Hepatocyte (in vitro differentiated cells): Measurements from ENCODE around the gene PRKAG2. TPM values are rescaled to one million over a fixed set of nuclear protein-coding genes. Genes with fewer than 3 reads are reported as not detected.

Source experiments
- DNase-seq: peaks from one replicate; pipeline ENCODE4 v3.0.0-alpha.2; 2016; ENCODE audit warnings: low spot score
- H2AFZ ChIP-seq: fragments of 200-600 bp; sonication (generic); 2 replicates; pipeline ENCODE4 v1.6.0; 2016; ENCODE audit warnings: antibody characterized with exemption, mild to moderate bottlenecking
- H3K27ac ChIP-seq: fragments of 200-600 bp; sonication (generic); 2 replicates; pipeline ENCODE4 v1.5.1; 2016; ENCODE audit warnings: mild to moderate bottlenecking
- H3K27me3 ChIP-seq: fragments of 200-600 bp; sonication (generic); 2 replicates; pipeline ENCODE4 v1.6.1; 2016
- H3K36me3 ChIP-seq: fragments of 200-600 bp; sonication (generic); replicated peaks from 2 replicates; pipeline ENCODE4 v1.5.1; 2016; ENCODE audit warnings: low read depth; ENCODE audit not compliant: insufficient read depth
- H3K4me1 ChIP-seq: fragments of 200-600 bp; sonication (generic); 2 replicates; pipeline ENCODE4 v1.5.1; 2016; ENCODE audit warnings: mild to moderate bottlenecking, moderate library complexity; ENCODE audit not compliant: insufficient read depth
- H3K4me2 ChIP-seq: fragments of 200-600 bp; sonication (generic); 2 replicates; pipeline ENCODE4 v1.6.0; 2016
- H3K4me3 ChIP-seq: fragments of 200-600 bp; sonication (generic); 2 replicates; pipeline ENCODE4 v1.5.1; 2016; ENCODE audit warnings: mild to moderate bottlenecking
- H3K79me2 ChIP-seq: fragments of 200-600 bp; sonication (generic); 2 replicates; pipeline ENCODE4 v1.6.0; 2017; ENCODE audit warnings: mild to moderate bottlenecking
- H3K9me2 ChIP-seq: fragments of 200-600 bp; sonication (generic); replicated peaks from 2 replicates; pipeline ENCODE4 v1.6.0; 2017; ENCODE audit warnings: mild to moderate bottlenecking; ENCODE audit not compliant: insufficient read depth
- H3K9me3 ChIP-seq: fragments of 200-600 bp; sonication (generic); 2 replicates; pipeline ENCODE4 v1.5.1; 2016; ENCODE audit warnings: low read depth, mild to moderate bottlenecking
- H4K20me1 ChIP-seq: fragments of 200-600 bp; sonication (generic); 2 replicates; pipeline ENCODE4 v1.6.0; 2016; ENCODE audit warnings: mild to moderate bottlenecking; ENCODE audit not compliant: insufficient read depth, poor library complexity, severe bottlenecking
- EZH2 ChIP-seq: fragments of 200-600 bp; sonication (generic); IDR thresholded peaks from 2 replicates; pipeline ENCODE4 v1.6.1; 2016; ENCODE audit warnings: antibody characterized with exemption, mild to moderate bottlenecking, borderline replicate concordance
- EZH2phosphoT487 ChIP-seq: fragments of 200-600 bp; sonication (generic); IDR thresholded peaks from one replicate; pipeline ENCODE4 v1.6.1; 2018; ENCODE audit warnings: antibody characterized with exemption, mild to moderate bottlenecking, low read depth, moderate library complexity; ENCODE audit not compliant: unreplicated experiment, severe bottlenecking
- WGBS: methylation state at CpG from one replicate; pipeline ENCODE4 v1.1.6; 2016; ENCODE audit warnings: low lambda C conversion rate; ENCODE audit errors: missing lambda C conversion rate; 5-methylcytosine and 5-hydroxymethylcytosine counted together
- polyA plus RNA-seq: library from polyadenylated mRNA; unstranded; fragments of >200 nt; fragmentation: Nextera tagmentation; extraction: Ambion mirVana; gene quantifications from 2 replicates; pipeline ENCODE4 v1.2.1, GENCODE V29; 2016
- total RNA-seq: library from RNA; depleted of rRNA; stranded (reverse); fragments of >200 nt; gene quantifications from 2 replicates; pipeline ENCODE4 v1.2.3, GENCODE V29; 2014
- TF ChIP-seq, protein P1 (sequence below): fragments of 200-600 bp; sonication (generic); IDR thresholded peaks from 2 replicates; pipeline ENCODE4 v1.5.1; 2016; ENCODE audit warnings: antibody characterized with exemption, mild to moderate bottlenecking; ENCODE audit not compliant: poor library complexity

PRKAG2 gene
- total and polyA plus RNA-seq, 2 experiments from 2014 or later: 17.8 to 23.4 TPM

DNA sequence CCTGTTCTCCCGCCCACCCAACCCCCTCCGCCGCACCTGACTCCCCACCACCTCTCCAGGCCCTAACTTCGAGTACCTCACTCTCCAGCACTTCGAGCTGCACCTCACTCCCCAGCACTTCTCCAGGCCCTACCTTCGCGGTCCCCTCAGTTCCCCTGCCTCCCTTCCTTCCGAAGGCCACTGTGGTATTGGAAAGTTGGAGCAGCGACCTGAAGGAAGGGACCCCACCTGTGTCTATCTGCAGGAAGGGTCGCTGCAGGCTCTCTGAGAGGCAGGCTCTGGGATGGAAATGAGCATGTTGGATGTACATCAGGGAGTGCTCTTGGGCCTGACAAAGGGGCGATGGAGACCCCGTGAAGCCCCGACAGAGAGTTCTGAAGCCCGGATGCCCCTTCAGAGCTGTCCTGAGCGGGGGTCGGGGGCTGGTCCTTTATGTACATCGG lies 122.2 kb downstream of the PRKAG2 start:
- no peak overlapping the region for H2AFZ ChIP-seq
- peak overlapping the region; percentile 68 for H3K27ac ChIP-seq
- H3K9me2 ChIP-seq: no peaks in the 10 kb centered on the region
- no peaks in the 10 kb centered on the region for H4K20me1 ChIP-seq
- TF ChIP-seq EZH2phosphoT487 (no peak), EZH2 (no peak)
- TF ChIP-seq, protein P1, sequence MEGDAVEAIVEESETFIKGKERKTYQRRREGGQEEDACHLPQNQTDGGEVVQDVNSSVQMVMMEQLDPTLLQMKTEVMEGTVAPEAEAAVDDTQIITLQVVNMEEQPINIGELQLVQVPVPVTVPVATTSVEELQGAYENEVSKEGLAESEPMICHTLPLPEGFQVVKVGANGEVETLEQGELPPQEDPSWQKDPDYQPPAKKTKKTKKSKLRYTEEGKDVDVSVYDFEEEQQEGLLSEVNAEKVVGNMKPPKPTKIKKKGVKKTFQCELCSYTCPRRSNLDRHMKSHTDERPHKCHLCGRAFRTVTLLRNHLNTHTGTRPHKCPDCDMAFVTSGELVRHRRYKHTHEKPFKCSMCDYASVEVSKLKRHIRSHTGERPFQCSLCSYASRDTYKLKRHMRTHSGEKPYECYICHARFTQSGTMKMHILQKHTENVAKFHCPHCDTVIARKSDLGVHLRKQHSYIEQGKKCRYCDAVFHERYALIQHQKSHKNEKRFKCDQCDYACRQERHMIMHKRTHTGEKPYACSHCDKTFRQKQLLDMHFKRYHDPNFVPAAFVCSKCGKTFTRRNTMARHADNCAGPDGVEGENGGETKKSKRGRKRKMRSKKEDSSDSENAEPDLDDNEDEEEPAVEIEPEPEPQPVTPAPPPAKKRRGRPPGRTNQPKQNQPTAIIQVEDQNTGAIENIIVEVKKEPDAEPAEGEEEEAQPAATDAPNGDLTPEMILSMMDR: no peak
- no peak overlapping the region for H3K4me3 ChIP-seq
- H3K4me2 ChIP-seq: no peak overlapping the region
- no peaks in the 10 kb centered on the region for H3K36me3 ChIP-seq
- no peaks in the 10 kb centered on the region for H3K9me3 ChIP-seq
- peaks cover 15% of the 10 kb centered on the region for H3K4me1 ChIP-seq
- WGBS: 88% methylated on average over 16 of the region's 17 CpGs
- H3K27me3 ChIP-seq: no peaks in the 10 kb centered on the region
- DNase-seq: no peak
- H3K79me2 ChIP-seq: no peaks in the 10 kb centered on the region

DNA sequence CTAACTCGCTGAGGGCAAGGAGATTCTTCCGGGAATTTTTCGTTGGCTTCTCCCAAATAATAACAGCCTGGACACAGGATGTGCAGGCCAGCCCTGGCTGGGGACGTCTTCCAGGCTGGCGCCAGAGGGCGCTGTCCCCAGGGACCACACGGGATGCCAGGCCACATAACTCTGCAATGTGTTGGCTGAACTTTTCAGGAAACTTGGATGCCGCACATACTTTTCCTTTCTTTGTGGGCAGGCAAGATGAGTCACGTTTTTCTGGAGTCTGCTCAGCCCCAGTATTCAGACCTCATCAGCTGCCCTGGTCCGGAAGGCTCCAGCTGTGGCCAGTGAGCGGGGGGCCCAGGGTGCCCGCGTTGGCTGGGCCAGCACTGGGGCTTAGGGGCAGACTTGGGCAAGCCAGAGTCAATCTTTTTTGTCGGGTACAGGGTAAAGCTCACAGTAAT lies 122.7 kb downstream of the PRKAG2 start:
- H3K4me1 ChIP-seq: peaks cover 15% of the 10 kb centered on the region

DNA sequence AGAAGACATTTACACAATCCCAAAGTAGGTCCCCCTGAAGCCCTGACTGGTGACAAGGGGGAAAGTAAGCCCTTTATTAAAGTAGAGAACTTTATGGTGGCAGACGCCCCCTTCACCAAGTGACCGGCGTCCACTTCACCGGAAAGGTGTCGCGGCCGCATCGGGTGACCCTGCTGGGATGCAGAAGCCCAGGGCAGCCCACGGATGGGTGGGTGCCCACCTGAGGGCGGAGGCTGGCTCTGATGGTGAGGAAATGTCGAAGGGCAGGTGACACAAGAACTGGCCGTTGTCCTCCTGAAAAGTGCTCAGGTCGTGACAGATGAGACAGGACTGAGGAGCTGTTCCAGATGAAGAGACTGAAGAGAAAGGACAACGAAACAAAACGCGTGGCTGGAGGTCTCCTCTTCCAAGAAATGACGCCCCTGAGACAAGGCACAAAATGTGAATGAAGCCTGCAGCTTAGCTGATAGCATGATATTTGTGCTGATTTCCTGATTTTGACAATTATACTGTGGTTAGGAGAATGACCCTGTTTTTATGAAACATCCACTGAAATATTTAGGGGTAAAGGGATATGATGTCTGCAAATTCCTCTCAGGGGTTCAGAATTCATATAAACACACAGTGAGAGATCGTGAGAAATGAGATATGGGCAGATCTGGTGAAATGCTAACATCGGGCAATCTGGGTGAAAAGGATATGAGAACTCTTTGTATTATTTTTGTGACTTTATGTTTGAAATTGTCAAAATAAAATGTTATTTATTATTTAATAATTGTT lies 123.9 kb downstream of the PRKAG2 start:
- no peak for TF ChIP-seq EZH2
- TF ChIP-seq EZH2phosphoT487: no peak
- TF ChIP-seq, protein P1: no peak
- no peaks in the 10 kb centered on the region for H3K79me2 ChIP-seq
- no peaks in the 10 kb centered on the region for H3K36me3 ChIP-seq
- no peaks in the 10 kb centered on the region for H3K27me3 ChIP-seq
- no peak overlapping the region for H3K4me3 ChIP-seq
- no peaks in the 10 kb centered on the region for H3K9me2 ChIP-seq
- no peak overlapping the region for H3K27ac ChIP-seq
- DNase-seq: no peak
- H3K4me2 ChIP-seq: no peak overlapping the region
- H3K9me3 ChIP-seq: no peaks in the 10 kb centered on the region
- 94% methylated on average over 19 of the region's 19 CpGs for WGBS
- peaks cover 15% of the 10 kb centered on the region for H3K4me1 ChIP-seq
- no peaks in the 10 kb centered on the region for H4K20me1 ChIP-seq
- H2AFZ ChIP-seq: no peak overlapping the region

More for the DNA sequence above, 122.7 kb downstream of the PRKAG2 start:
- no peaks in the 10 kb centered on the region for H4K20me1 ChIP-seq
- H3K9me2 ChIP-seq: no peaks in the 10 kb centered on the region
- H3K4me2 ChIP-seq: no peak overlapping the region
- H3K79me2 ChIP-seq: no peaks in the 10 kb centered on the region
- TF ChIP-seq EZH2 (no peak), EZH2phosphoT487 (no peak)
- TF ChIP-seq, protein P1: peak; percentile 94
- WGBS: 36% methylated on average over 14 of the region's 14 CpGs
- no peak overlapping the region for H2AFZ ChIP-seq
- H3K4me3 ChIP-seq: no peak overlapping the region
- H3K9me3 ChIP-seq: no peaks in the 10 kb centered on the region
- no peaks in the 10 kb centered on the region for H3K27me3 ChIP-seq
- no peaks in the 10 kb centered on the region for H3K36me3 ChIP-seq
- H3K27ac ChIP-seq: peak overlapping the region; percentile 68
- peak; percentile 94 for DNase-seq
